ENCODE data around the gene HSPBAP1.

- TF ChIP-seq, protein P1, sequence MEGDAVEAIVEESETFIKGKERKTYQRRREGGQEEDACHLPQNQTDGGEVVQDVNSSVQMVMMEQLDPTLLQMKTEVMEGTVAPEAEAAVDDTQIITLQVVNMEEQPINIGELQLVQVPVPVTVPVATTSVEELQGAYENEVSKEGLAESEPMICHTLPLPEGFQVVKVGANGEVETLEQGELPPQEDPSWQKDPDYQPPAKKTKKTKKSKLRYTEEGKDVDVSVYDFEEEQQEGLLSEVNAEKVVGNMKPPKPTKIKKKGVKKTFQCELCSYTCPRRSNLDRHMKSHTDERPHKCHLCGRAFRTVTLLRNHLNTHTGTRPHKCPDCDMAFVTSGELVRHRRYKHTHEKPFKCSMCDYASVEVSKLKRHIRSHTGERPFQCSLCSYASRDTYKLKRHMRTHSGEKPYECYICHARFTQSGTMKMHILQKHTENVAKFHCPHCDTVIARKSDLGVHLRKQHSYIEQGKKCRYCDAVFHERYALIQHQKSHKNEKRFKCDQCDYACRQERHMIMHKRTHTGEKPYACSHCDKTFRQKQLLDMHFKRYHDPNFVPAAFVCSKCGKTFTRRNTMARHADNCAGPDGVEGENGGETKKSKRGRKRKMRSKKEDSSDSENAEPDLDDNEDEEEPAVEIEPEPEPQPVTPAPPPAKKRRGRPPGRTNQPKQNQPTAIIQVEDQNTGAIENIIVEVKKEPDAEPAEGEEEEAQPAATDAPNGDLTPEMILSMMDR (conservative IDR thresholded peaks at IDR 0.05; ENCODE audit: low read depth, low read length) = no peak
- no peak for TF ChIP-seq MXI1 (IDR thresholded peaks at IDR 0.05; ENCODE audit: borderline replicate concordance, low read depth, low read length)
- no peak for TF ChIP-seq POLR2A (IDR thresholded peaks at IDR 0.05; ENCODE audit: low read depth, low read length)
- no peak for TF ChIP-seq CEBPB (IDR thresholded peaks at IDR 0.05; ENCODE audit: low read depth, low read length)
- TF ChIP-seq BHLHE40 (IDR thresholded peaks at IDR 0.05; ENCODE audit: low read depth, low read length) = no peak
- TF ChIP-seq SMC3 (IDR thresholded peaks at IDR 0.05; ENCODE audit: low read depth, low read length) = no peak
Observed at GRCh38 chr3:122810734-122811133, 17.1 kb upstream of the HSPBAP1 start.
